Ovary (tissue), 3 donors: Measurements from ENCODE around the gene POM121.
"Not testable (repeated sequence)": the region's sequence is repeated elsewhere in the genome, so short reads cannot be mapped to it uniquely, and the experiment has no call there.

Experiments used
- CTCF ChIP-seq, 3 donors: fragments of 450-650 bp in 2 of 3; fragments of 200-600 bp in 1 of 3; IDR thresholded peaks; one replicate each; pipeline versions ENCODE4 v1.5.1 to v1.8.0; 2016 to 2022; ENCODE audit warnings: antibody characterized with exemption in 3 of 3, mild to moderate bottlenecking in 1 of 3
- EP300 ChIP-seq: sonication (generic); formaldehyde crosslinking; IDR thresholded peaks from one replicate; pipeline ENCODE4 v1.6.1; 2017; ENCODE audit warnings: antibody characterized with exemption
- POLR2A ChIP-seq: fragments of 450-650 bp; IDR thresholded peaks from one replicate; pipeline ENCODE4 v1.6.1; 2017; ENCODE audit warnings: antibody characterized with exemption, mild to moderate bottlenecking, moderate library complexity
- donor health status: DM: no; HTN: no; CAD: no.

- not testable (repeated sequence) for TF ChIP-seq CTCF (IDR thresholded peaks at IDR 0.05); POLR2A; EP300
Measured at GRCh38 chr7:72960029-72960428, 35.1 kb downstream of the POM121 start.
